Epithelial cell of proximal tubule (primary cell): Measurements from ENCODE around the gene GIT2. TPM values are rescaled to one million over a fixed set of nuclear protein-coding genes. Genes with fewer than 3 reads are reported as not detected.

Experiments
- DNase-seq: peaks from one replicate; pipeline ENCODE4 v3.0.0-alpha.2; 2011; ENCODE audit warnings: low read depth
- H3K4me3 ChIP-seq: 2 replicates; pipeline ENCODE4 v1.5.1; 2011; ENCODE audit warnings: low read depth, mild to moderate bottlenecking, low read length
- total RNA-seq: library from RNA; depleted of rRNA; stranded (reverse); fragments of >200 nt; gene quantifications from 2 replicates; pipeline ENCODE4 v1.2.3, GENCODE V29; 2015
- TF ChIP-seq, protein P1 (sequence below): conservative IDR thresholded peaks from 2 replicates; pipeline ENCODE4 v1.5.1; 2012; ENCODE audit warnings: low read depth, mild to moderate bottlenecking, low read length

The GIT2 gene
- total RNA-seq, 1 donor from 2014 or later: 20.1 TPM

- TF ChIP-seq, protein P1, sequence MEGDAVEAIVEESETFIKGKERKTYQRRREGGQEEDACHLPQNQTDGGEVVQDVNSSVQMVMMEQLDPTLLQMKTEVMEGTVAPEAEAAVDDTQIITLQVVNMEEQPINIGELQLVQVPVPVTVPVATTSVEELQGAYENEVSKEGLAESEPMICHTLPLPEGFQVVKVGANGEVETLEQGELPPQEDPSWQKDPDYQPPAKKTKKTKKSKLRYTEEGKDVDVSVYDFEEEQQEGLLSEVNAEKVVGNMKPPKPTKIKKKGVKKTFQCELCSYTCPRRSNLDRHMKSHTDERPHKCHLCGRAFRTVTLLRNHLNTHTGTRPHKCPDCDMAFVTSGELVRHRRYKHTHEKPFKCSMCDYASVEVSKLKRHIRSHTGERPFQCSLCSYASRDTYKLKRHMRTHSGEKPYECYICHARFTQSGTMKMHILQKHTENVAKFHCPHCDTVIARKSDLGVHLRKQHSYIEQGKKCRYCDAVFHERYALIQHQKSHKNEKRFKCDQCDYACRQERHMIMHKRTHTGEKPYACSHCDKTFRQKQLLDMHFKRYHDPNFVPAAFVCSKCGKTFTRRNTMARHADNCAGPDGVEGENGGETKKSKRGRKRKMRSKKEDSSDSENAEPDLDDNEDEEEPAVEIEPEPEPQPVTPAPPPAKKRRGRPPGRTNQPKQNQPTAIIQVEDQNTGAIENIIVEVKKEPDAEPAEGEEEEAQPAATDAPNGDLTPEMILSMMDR: no peak
- DNase-seq: peak; percentile 97
- H3K4me3 ChIP-seq: no peak overlapping the region
Measured at GRCh38 chr12:109951136-109951535, 45.0 kb downstream of the GIT2 start.

DNA sequence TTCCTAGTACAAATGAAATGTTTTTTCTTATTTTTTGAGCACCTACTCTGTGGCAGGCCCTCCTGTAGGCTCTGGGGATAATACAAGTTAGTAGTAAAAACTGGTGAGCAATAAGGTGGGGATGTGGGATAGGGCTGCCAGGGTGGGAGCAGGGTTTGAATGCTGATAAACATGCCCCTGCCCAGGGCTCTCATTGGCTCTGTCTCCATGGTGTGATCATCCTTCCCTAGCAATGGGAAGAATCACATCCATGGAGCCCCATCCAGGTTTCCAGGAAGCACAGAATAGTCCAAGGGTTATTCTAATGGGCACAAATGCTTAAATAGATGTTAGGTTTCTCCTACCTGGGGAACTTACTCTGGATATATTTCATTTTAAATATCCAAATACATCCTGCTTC is 45.5 kb downstream of the GIT2 start:
- no peak overlapping the region for H3K4me3 ChIP-seq
- TF ChIP-seq, protein P1: no peak
- no peak for DNase-seq

DNA sequence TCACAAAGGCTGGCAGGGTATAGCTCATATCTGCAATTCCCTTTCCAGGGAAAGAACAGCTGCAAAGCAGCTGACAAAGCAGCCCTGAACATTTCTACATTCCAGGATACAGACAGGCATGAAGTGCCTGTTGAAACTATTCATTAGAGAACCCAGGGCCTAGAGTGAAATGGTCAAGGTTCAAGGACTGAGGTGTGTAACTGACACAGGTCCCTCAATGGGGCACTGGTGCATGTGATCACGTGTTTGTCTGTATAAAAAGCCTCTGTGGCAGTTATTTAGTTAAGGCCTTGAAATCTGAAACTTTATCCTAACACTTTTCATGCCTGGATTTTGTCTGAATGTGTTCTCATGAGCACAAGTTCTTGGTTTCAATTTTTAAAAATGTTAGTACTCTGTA is 47.1 kb downstream of the GIT2 start:
- TF ChIP-seq, protein P1: no peak
- peak; percentile 85 for DNase-seq
- H3K4me3 ChIP-seq: no peak overlapping the region

- TF ChIP-seq, protein P1: no peak
- H3K4me3 ChIP-seq: no peak overlapping the region
- DNase-seq: no peak
Measured at GRCh38 chr12:109948368-109948767, 47.8 kb downstream of the GIT2 start.

GRCh38 chr12:109947521-109947920 is 48.6 kb downstream of the GIT2 start:
- no peak for DNase-seq
- H3K4me3 ChIP-seq: no peak overlapping the region
- TF ChIP-seq, protein P1: no peak

DNA sequence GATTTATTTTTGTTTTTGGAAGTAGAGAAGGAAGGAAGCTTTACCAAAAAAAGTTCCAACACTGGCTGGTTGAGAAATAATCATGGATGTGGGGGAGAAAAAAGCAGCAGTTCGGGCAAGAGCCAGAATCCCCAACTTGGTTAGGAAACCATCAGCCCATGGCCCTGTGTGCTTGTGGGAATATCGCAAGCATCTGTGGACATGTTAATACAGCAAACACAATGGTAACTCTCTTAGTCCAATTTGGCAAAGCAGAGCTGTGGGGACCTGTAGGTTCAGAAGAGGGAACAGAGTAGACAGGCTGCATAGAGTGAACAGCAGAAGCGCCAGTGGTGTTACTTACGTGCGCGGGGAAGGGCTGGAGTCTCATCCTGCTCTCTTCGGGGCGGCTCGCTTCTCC is 49.3 kb downstream of the GIT2 start:
- H3K4me3 ChIP-seq: no peak overlapping the region
- TF ChIP-seq, protein P1: no peak
- no peak for DNase-seq

- H3K4me3 ChIP-seq: no peak overlapping the region
- TF ChIP-seq, protein P1: no peak
- no peak for DNase-seq
Measured at GRCh38 chr12:109946505-109946904, 49.7 kb downstream of the GIT2 start.
